HAP-1 (cell line): ENCODE measurements around the gene CYGB.

ENCODE experiments used
- DNase-seq, 2 experiments: peaks; one replicate each; pipeline ENCODE4 v3.0.0-alpha.2; 2016 to 2020; ENCODE audit warnings: low spot score in 2 of 2
- H3K27me3 ChIP-seq: fragments of 250-450 bp; sonication (Bioruptor Pico); 2 replicates; pipeline ENCODE4 v1.5.1; 2020; ENCODE audit warnings: low read depth, mild to moderate bottlenecking, moderate library complexity
- H3K36me3 ChIP-seq: fragments of 250-450 bp; sonication (Bioruptor Pico); replicated peaks from 2 replicates; pipeline ENCODE4 v1.5.1; 2020; ENCODE audit warnings: mild to moderate bottlenecking
- H3K4me1 ChIP-seq: fragments of 250-450 bp; sonication (Bioruptor Pico); 2 replicates; pipeline ENCODE4 v1.5.1; 2020; ENCODE audit warnings: mild to moderate bottlenecking
- H3K4me3 ChIP-seq: fragments of 250-450 bp; sonication (Bioruptor Pico); 2 replicates; pipeline ENCODE4 v1.5.1; 2020; ENCODE audit warnings: mild to moderate bottlenecking, moderate library complexity
- H3K9me3 ChIP-seq: fragments of 250-450 bp; sonication (Bioruptor Pico); 2 replicates; pipeline ENCODE4 v1.5.1; 2020; ENCODE audit warnings: mild to moderate bottlenecking, moderate library complexity
- in situ Hi-C: fragments of 300-500 bp; cut with MboI; formaldehyde crosslinking; loops from 3 replicates; pipeline ENCODE4 v1.14.3; 2020; ENCODE audit warnings: low sequenced_read_pairs, inconsistent platforms, mixed read lengths

The CYGB gene

GRCh38 chr17:76480632-76481031 lies 56.9 kb downstream of the CYGB start:
- Histone ChIP-seq H3K36me3 (no peaks in the 10 kb centered on the region), H3K4me3 (no peak overlapping the region), H3K4me1 (0 out of 2 replicates have a peak, but pooled peaks cover 7% of the 10 kb centered on the region), H3K9me3 (no peaks in the 10 kb centered on the region), H3K27me3 (no peaks in the 10 kb centered on the region)
- in situ Hi-C loops = no loop called here
- peak in 1 of 2 experiments; percentile 56 for DNase-seq

GRCh38 chr17:76479515-76480060 lies 57.9 kb downstream of the CYGB start:
- H3K9me3 ChIP-seq = no peaks in the 10 kb centered on the region
- no peak for DNase-seq
- H3K4me3 ChIP-seq = no peak overlapping the region
- in situ Hi-C loops = no loop called here
- H3K4me1 ChIP-seq = 0 out of 2 replicates have a peak, but pooled peaks cover 7% of the 10 kb centered on the region
- no peaks in the 10 kb centered on the region for H3K27me3 ChIP-seq
- H3K36me3 ChIP-seq = no peaks in the 10 kb centered on the region

GRCh38 chr17:76478730-76479514 lies 58.6 kb downstream of the CYGB start:
- 0 out of 2 replicates have a peak, but pooled peaks cover under 1% of the 10 kb centered on the region for H3K36me3 ChIP-seq
- in situ Hi-C loops = no loop called here
- 0 out of 2 replicates have a peak, but pooled peaks cover 7% of the 10 kb centered on the region for H3K4me1 ChIP-seq
- no peak overlapping the region for H3K4me3 ChIP-seq
- DNase-seq = no peak
- H3K9me3 ChIP-seq = no peaks in the 10 kb centered on the region
- H3K27me3 ChIP-seq = no peaks in the 10 kb centered on the region

GRCh38 chr17:76478097-76478496 lies 59.4 kb downstream of the CYGB start:
- in situ Hi-C loops = no loop called here
- Histone ChIP-seq H3K4me3 (no peak overlapping the region), H3K27me3 (no peaks in the 10 kb centered on the region), H3K9me3 (no peaks in the 10 kb centered on the region), H3K36me3 (0 out of 2 replicates have a peak, but pooled peaks cover 3% of the 10 kb centered on the region), H3K4me1 (0 out of 2 replicates have a peak, but pooled peaks cover 7% of the 10 kb centered on the region)
- no peak for DNase-seq

- Histone ChIP-seq H3K27me3 (no peaks in the 10 kb centered on the region), H3K9me3 (no peaks in the 10 kb centered on the region), H3K4me3 (no peak overlapping the region), H3K4me1 (0 out of 2 replicates have a peak, but pooled peaks cover 7% of the 10 kb centered on the region), H3K36me3 (0 out of 2 replicates have a peak, but pooled peaks cover 3% of the 10 kb centered on the region)
- no peak for DNase-seq
- in situ Hi-C loops = no loop called here
Measured at GRCh38 chr17:76477576-76477975, 59.9 kb downstream of the CYGB start.
